ENCODE results near the gene CCDC12. TPM values are rescaled to one million over a fixed set of nuclear protein-coding genes. Genes with fewer than 3 reads are reported as not detected.

Gene CCDC12
- 10 to 100 TPM; 36.9 to 59.4 (median 50.2) TPM for total RNA-seq

GRCh38 chr3:46976326-46977190 is at the start of gene CCDC12:
TSS of gene CCDC12 (minus strand) at chr3:46976745. CDS start at chr3:46976732, 13 bp downstream.
- Histone ChIP-seq H3K4me1 (peaks cover 0 to 77% (median 40%) of the 10 kb centered on the region in 4 donors), H3K27ac (peak within 1 kb of the TSS; percentile 87 to 97 (median 95)), H3K36me3 (no peaks in the 10 kb centered on the region), H3K4me3 (peak within 1 kb of the TSS; percentile 69 to 93 (median 81)), H3K9me3 (no peaks in the 10 kb centered on the region), H3K27me3 (no peaks in the 10 kb centered on the region)
- WGBS, 2 donors, result 0 to 1% methylated on average over 53 to 64 of the region's 64 CpGs
- peak; percentile 89 to 98 for DNase-seq (ENCODE audit: low spot score in 2 of 2)
- peak in 1 of 5 experiments; percentile 40 for TF ChIP-seq CTCF (IDR thresholded peaks at IDR 0.05)
- TF ChIP-seq EP300 (IDR thresholded peaks at IDR 0.05), result peak in 1 of 2 donors; percentile 95
- TF ChIP-seq POLR2A (IDR thresholded peaks at IDR 0.05), result peak; percentile 46 to 74

- Histone ChIP-seq H3K27me3 (no peaks in the 10 kb centered on the region), H3K36me3 (peaks cover 0 to 34% (median 0%) of the 10 kb centered on the region in 3 donors), H3K4me3 (no peak overlapping the region), H3K9me3 (no peaks in the 10 kb centered on the region), H3K27ac (no peak overlapping the region), H3K4me1 (peaks cover 0 to 16% (median 0%) of the 10 kb centered on the region in 4 donors)
- DNase-seq (ENCODE audit: low spot score in 2 of 2), result no peak
- TF ChIP-seq CTCF (IDR thresholded peaks at IDR 0.05) (no peak), EP300 (IDR thresholded peaks at IDR 0.05) (no peak), POLR2A (IDR thresholded peaks at IDR 0.05) (no peak)
Observed at GRCh38 chr3:47024932-47025331, 48.4 kb upstream of the CCDC12 start.

GRCh38 chr3:47022641-47023071 is 46.1 kb upstream of the CCDC12 start:
- 65 to 70% methylated on average over 1 of the region's 1 CpG for WGBS, 2 donors
- peaks cover 0 to 16% (median 0%) of the 10 kb centered on the region in 4 donors for H3K4me1 ChIP-seq
- H3K4me3 ChIP-seq, result no peak overlapping the region
- H3K27me3 ChIP-seq, result no peaks in the 10 kb centered on the region
- peak overlapping the region in 1 of 4 donors; percentile 6 for H3K27ac ChIP-seq
- TF ChIP-seq CTCF (IDR thresholded peaks at IDR 0.05) (no peak), EP300 (IDR thresholded peaks at IDR 0.05) (no peak), POLR2A (IDR thresholded peaks at IDR 0.05) (no peak)
- no peak for DNase-seq (ENCODE audit: low spot score in 2 of 2)
- peaks cover 0 to 40% (median 0%) of the 10 kb centered on the region in 3 donors for H3K36me3 ChIP-seq
- no peaks in the 10 kb centered on the region for H3K9me3 ChIP-seq

GRCh38 chr3:47020311-47020710 is 43.8 kb upstream of the CCDC12 start:
- Histone ChIP-seq H3K27ac (no peak overlapping the region), H3K36me3 (peaks cover 0 to 54% (median 0%) of the 10 kb centered on the region in 3 donors), H3K9me3 (no peaks in the 10 kb centered on the region), H3K4me3 (no peak overlapping the region), H3K27me3 (no peaks in the 10 kb centered on the region), H3K4me1 (peaks cover 0 to 14% (median 0%) of the 10 kb centered on the region in 4 donors)
- no peak for TF ChIP-seq POLR2A (IDR thresholded peaks at IDR 0.05)
- no peak for TF ChIP-seq CTCF (IDR thresholded peaks at IDR 0.05)
- no peak for TF ChIP-seq EP300 (IDR thresholded peaks at IDR 0.05)
- DNase-seq (ENCODE audit: low spot score in 2 of 2), result no peak
- WGBS, 2 donors, result 94 to 99% methylated on average over 4 of the region's 4 CpGs

GRCh38 chr3:47019201-47019600 is 42.7 kb upstream of the CCDC12 start:
- Histone ChIP-seq H3K4me3 (no peak overlapping the region), H3K4me1 (peaks cover 0 to 10% (median 0%) of the 10 kb centered on the region in 4 donors), H3K36me3 (peaks cover 0 to 65% (median 0%) of the 10 kb centered on the region in 3 donors), H3K27ac (no peak overlapping the region), H3K27me3 (no peaks in the 10 kb centered on the region), H3K9me3 (no peaks in the 10 kb centered on the region)
- no peak for TF ChIP-seq CTCF (IDR thresholded peaks at IDR 0.05)
- no peak for TF ChIP-seq EP300 (IDR thresholded peaks at IDR 0.05)
- no peak for TF ChIP-seq POLR2A (IDR thresholded peaks at IDR 0.05)
- WGBS, 2 donors, result 90 to 96% methylated on average over 1 of the region's 1 CpG
- no peak for DNase-seq (ENCODE audit: low spot score in 2 of 2)
